GM20000 (cell line): Measurements from ENCODE around the gene USP2.

Experiments used
- DNase-seq: peaks from one replicate; pipeline ENCODE4 v3.0.0; 2012; ENCODE audit warnings: low spot score
- TF ChIP-seq, protein P1 (sequence below): IDR thresholded peaks from 2 replicates; pipeline ENCODE4 v1.5.1; 2012; ENCODE audit warnings: mild to moderate bottlenecking, control low read depth; ENCODE audit errors: extremely low read depth, missing control alignments

The USP2 gene

DNA sequence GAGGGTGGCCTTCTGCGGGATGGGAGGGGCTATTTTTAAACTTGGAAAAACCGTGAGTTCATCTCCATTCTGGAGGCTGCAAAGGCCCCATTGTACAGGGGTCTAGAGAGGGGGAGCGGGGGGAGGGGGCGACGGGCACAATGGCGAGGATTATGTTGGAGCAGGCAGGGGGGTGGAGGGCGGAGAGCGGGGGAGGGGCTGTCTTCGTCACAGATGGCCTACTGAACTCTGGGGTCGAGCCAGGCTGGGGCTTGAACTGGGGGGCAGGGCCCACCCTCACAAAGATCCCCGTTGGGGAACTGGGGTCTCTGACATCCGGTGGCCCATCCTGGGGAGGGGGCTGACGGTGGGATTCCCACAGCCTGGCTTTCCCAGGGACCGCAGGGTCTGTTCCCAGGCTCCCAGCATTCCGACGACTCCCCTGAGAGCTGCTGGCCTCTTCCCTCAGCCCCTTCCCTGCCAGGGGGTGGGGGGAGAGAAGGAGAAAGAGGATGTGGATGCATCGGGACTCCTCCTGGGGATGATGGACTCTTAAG, 61.2 kb downstream of the USP2 start:
- no peak for DNase-seq
- TF ChIP-seq, protein P1, sequence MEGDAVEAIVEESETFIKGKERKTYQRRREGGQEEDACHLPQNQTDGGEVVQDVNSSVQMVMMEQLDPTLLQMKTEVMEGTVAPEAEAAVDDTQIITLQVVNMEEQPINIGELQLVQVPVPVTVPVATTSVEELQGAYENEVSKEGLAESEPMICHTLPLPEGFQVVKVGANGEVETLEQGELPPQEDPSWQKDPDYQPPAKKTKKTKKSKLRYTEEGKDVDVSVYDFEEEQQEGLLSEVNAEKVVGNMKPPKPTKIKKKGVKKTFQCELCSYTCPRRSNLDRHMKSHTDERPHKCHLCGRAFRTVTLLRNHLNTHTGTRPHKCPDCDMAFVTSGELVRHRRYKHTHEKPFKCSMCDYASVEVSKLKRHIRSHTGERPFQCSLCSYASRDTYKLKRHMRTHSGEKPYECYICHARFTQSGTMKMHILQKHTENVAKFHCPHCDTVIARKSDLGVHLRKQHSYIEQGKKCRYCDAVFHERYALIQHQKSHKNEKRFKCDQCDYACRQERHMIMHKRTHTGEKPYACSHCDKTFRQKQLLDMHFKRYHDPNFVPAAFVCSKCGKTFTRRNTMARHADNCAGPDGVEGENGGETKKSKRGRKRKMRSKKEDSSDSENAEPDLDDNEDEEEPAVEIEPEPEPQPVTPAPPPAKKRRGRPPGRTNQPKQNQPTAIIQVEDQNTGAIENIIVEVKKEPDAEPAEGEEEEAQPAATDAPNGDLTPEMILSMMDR = no peak

- DNase-seq = no peak
- TF ChIP-seq, protein P1 = no peak
Observed at GRCh38 chr11:119319700-119320239, 61.7 kb downstream of the USP2 start.

- TF ChIP-seq, protein P1 = no peak
- no peak for DNase-seq
Observed at GRCh38 chr11:119319136-119319699, 62.3 kb downstream of the USP2 start.

GRCh38 chr11:119318240-119319135, 63.0 kb downstream of the USP2 start:
- TF ChIP-seq, protein P1 = no peak
- peak; percentile 91 for DNase-seq

DNA sequence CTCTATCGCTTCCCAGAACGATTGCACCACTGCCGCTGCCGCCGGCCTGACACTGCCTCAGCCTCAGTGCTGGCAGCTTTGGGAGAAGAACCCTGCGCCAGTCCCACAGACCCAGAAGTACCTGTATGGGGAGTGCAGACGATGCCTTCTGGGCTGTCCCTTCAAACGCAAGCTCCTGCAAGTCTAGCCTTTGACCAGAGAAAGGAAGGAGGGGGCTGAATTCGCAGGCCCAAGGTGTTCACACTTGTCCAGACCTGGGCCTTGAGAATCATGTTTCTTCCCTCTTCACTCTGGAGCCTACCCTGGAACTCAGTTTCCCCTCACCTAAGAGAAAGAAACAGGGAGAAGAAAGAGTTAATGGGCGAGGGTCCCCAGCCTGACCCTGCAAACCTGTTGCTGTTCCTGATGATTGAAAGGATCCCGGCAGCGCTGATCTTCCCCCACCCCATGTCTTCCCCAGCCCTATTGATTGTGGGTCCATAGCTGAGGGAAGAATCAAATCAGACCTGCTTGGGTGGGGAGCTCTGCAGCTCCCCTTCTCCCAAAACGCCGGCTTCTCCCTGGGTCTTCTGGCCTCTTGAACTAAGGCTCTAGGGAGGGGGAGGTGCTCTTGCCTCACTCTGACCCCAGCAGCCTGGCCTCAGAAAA, 63.8 kb downstream of the USP2 start:
- TF ChIP-seq, protein P1 = no peak
- DNase-seq = no peak

DNA sequence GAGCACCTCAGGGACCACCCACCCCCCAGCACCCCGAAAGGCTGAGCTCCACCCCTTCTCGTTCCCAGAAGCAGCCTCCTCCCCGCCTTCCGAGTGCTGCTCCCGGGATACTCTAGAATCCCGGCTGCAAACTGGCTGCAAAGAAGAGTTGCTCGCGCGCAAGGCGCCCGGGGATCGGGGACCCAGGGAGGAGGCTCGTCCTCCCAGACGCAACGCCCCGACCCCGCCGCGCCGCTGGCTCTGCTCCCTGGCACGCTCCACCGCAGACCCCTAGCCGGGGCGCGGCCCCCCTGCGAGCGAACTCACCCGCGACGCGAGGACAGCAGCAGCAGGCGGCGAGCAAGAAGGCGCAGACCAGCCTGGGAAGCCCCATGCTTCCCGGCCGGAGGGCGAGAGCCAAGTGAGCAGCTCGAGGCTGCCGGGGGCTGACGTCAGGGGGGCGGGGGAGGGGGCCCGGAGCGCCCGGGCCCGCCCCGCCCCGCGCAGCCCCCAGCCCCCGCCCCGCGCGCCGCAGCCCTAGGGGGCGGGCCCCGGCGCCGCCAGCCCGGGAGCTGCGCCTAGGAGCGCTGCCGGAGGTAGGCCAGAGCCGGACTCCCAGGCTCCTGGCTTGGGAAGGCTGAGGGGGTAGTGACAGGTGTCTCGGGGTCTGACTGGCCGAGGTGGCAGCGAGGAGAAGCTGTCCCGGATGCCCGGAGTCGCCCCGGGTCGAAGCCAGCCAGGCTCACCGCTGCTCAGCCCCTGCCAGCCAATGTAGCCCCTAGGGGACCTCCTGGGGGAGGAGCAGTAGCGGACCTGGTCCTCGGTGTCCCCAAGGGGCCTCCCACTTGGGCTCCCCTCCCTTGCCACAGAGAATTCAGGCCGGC, 64.5 kb downstream of the USP2 start, which contains the start of gene MCAM:
Gene MCAM, minus strand, starts transcription at position 402 of the 863 bp plus-strand sequence. Its CDS starts 29 bp downstream, at position 373.
- peak; percentile 70 for DNase-seq
- TF ChIP-seq, protein P1 = no peak
